Breast epithelium (tissue), 4 donors: ENCODE results near the gene PATL1. TPM values are rescaled to one million over a fixed set of nuclear protein-coding genes. Genes with fewer than 3 reads are reported as not detected.

ENCODE experiments used
- DNase-seq, 2 donors: peaks; one replicate each; pipeline ENCODE4 v3.0.0-alpha.2; 2019; ENCODE audit warnings: low spot score in 2 of 2
- H3K27ac ChIP-seq, 2 donors: fragments of 200-600 bp; sonication (generic) in 1 of 2; one replicate each; pipeline ENCODE4 v1.5.1; 2016 to 2019; ENCODE audit warnings: mild to moderate bottlenecking in 1 of 2
- H3K27me3 ChIP-seq, 2 donors: fragments of 200-600 bp; sonication (generic) in 1 of 2; one replicate each; pipeline versions ENCODE4 v1.5.1 to v1.6.0; 2017 to 2019; ENCODE audit warnings: control low read depth in 1 of 2, mild to moderate bottlenecking in 1 of 2
- H3K36me3 ChIP-seq: fragments of 200-600 bp; one replicate; pipeline ENCODE4 v1.5.1; 2019
- H3K4me1 ChIP-seq, 2 donors: fragments of 200-600 bp; sonication (generic); one replicate each; pipeline ENCODE4 v1.5.1; 2016 to 2019; ENCODE audit warnings: control low read depth in 1 of 2
- H3K4me3 ChIP-seq, 3 donors: fragments of 200-600 bp; sonication (generic); 1 replicate in 2 of 3; 2 replicates in 1 of 3; pipeline ENCODE4 v1.5.1; 2016 to 2019; ENCODE audit warnings: mild to moderate bottlenecking in 3 of 3, moderate library complexity in 2 of 3
- H3K9me3 ChIP-seq, 2 donors: fragments of 200-600 bp; sonication (generic) in 1 of 2; one replicate each; pipeline ENCODE4 v1.5.1; 2016 to 2019; ENCODE audit warnings: control low read depth in 1 of 2
- CTCF ChIP-seq, 3 donors: fragments of 450-650 bp; IDR thresholded peaks; one replicate each; pipeline ENCODE4 v1.5.1; 2016 to 2017; ENCODE audit warnings: antibody characterized with exemption in 3 of 3, mild to moderate bottlenecking in 3 of 3, moderate library complexity in 3 of 3
- POLR2A ChIP-seq: fragments of 450-650 bp; IDR thresholded peaks from one replicate; pipeline ENCODE4 v1.6.1; 2016; ENCODE audit warnings: antibody characterized with exemption, mild to moderate bottlenecking, moderate library complexity
- POLR2AphosphoS5 ChIP-seq, 3 donors: sonication (generic); formaldehyde crosslinking; IDR thresholded peaks; one replicate each; pipeline ENCODE4 v1.6.1; 2017; ENCODE audit warnings: antibody characterized with exemption in 3 of 3
- intact Hi-C: fragments of 100-400 bp; cut with DNase I; formaldehyde crosslinking; loops from one replicate; pipeline ENCODE4 v1.15.1; 2023; ENCODE audit warnings: low total_unique reads
- total RNA-seq, 3 donors: library from RNA; depleted of rRNA; stranded (reverse); fragments of >200 nt; gene quantifications; one replicate each; pipeline ENCODE4 v1.1.0, GENCODE V29; 2016

The PATL1 gene
- total RNA-seq, 3 donors from 2014 or later = 13.4 to 15.8 (median 15.2) TPM

GRCh38 chr11:59610289-59610688, 58.5 kb downstream of the PATL1 start:
- H3K27me3 ChIP-seq = no peaks in the 10 kb centered on the region
- no peak overlapping the region for H3K4me3 ChIP-seq
- DNase-seq = no peak
- no peak overlapping the region for H3K27ac ChIP-seq
- peaks cover 8% of the 10 kb centered on the region for H3K36me3 ChIP-seq
- H3K9me3 ChIP-seq = no peaks in the 10 kb centered on the region
- intact Hi-C loops = no loop called here
- H3K4me1 ChIP-seq = peaks cover 0 to 29% of the 10 kb centered on the region in 2 donors
- no peak for TF ChIP-seq POLR2AphosphoS5 (IDR thresholded peaks at IDR 0.05)
- no peak for TF ChIP-seq CTCF (IDR thresholded peaks at IDR 0.05)
- TF ChIP-seq POLR2A = no peak

DNA sequence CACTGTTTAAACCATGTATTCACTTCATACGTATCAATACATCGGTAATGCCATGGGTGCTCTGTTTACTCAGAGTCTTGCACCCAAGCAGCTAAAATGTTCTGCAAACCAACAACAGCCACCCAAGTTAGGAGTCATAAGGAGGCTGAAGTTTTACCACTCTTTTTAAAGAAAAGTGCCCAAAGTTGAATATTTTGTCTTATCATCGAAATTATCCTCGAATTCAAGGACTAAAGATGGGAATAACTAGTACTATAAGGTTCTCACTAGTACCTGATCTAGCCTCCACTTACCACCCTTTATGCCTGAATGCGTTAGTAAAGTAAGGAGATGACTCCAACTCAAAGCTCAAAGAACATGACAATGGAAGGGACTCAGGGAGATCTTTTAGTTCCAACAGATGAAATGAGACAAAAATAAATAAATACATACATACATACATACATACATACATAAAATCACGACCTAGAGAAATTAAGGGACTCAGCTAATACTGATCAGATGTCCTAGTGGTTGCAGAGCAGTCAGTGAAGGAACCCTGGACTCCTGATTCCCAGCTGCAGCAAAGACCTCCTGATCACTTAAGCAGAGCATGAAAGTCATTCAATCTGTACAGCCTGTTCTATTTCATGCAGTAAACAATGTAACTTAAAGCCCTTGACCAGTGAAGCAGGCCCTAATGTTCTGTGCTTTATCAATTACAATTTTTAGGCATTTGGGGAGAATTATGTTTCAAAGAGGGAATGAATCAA, 61.0 kb downstream of the PATL1 start:
- Histone ChIP-seq H3K27ac (no peak overlapping the region), H3K36me3 (peaks cover 8% of the 10 kb centered on the region), H3K4me1 (peaks cover 0 to 14% of the 10 kb centered on the region in 2 donors), H3K4me3 (no peak overlapping the region), H3K27me3 (no peaks in the 10 kb centered on the region), H3K9me3 (no peaks in the 10 kb centered on the region)
- no peak for DNase-seq
- intact Hi-C loops = no loop called here
- no peak for TF ChIP-seq CTCF (IDR thresholded peaks at IDR 0.05)
- no peak for TF ChIP-seq POLR2AphosphoS5 (IDR thresholded peaks at IDR 0.05)
- TF ChIP-seq POLR2A = no peak

- H3K27me3 ChIP-seq = no peaks in the 10 kb centered on the region
- intact Hi-C loops = no loop called here
- no peak for TF ChIP-seq POLR2A
- TF ChIP-seq POLR2AphosphoS5 (IDR thresholded peaks at IDR 0.05) = no peak
- no peaks in the 10 kb centered on the region for H3K9me3 ChIP-seq
- H3K4me1 ChIP-seq = no peaks in the 10 kb centered on the region
- peaks cover 13% of the 10 kb centered on the region for H3K36me3 ChIP-seq
- DNase-seq = no peak
- no peak overlapping the region for H3K27ac ChIP-seq
- H3K4me3 ChIP-seq = no peak overlapping the region
Observed at GRCh38 chr11:59602432-59602831, 66.4 kb downstream of the PATL1 start.

- no peak for DNase-seq
- H3K27ac ChIP-seq = no peak overlapping the region
- intact Hi-C loops = no loop called here
- TF ChIP-seq CTCF (IDR thresholded peaks at IDR 0.05) (no peak), POLR2A (no peak), POLR2AphosphoS5 (IDR thresholded peaks at IDR 0.05) (no peak)
- no peaks in the 10 kb centered on the region for H3K27me3 ChIP-seq
- no peaks in the 10 kb centered on the region for H3K4me1 ChIP-seq
- no peak overlapping the region for H3K4me3 ChIP-seq
- H3K36me3 ChIP-seq = peaks cover 9% of the 10 kb centered on the region
- no peaks in the 10 kb centered on the region for H3K9me3 ChIP-seq
Observed at GRCh38 chr11:59601788-59602187, 67.0 kb downstream of the PATL1 start.

- Histone ChIP-seq H3K27ac (no peak overlapping the region), H3K27me3 (no peaks in the 10 kb centered on the region), H3K4me3 (no peak overlapping the region), H3K9me3 (no peaks in the 10 kb centered on the region), H3K4me1 (no peaks in the 10 kb centered on the region), H3K36me3 (peaks cover 9% of the 10 kb centered on the region)
- DNase-seq = no peak
- intact Hi-C loops = no loop called here
- TF ChIP-seq POLR2A (no peak), POLR2AphosphoS5 (IDR thresholded peaks at IDR 0.05) (no peak), CTCF (IDR thresholded peaks at IDR 0.05) (no peak)
Observed at GRCh38 chr11:59600636-59601035, 68.2 kb downstream of the PATL1 start.
